Brain microvascular endothelial cell (primary cell): Measurements from ENCODE around the gene PATJ.

Source experiments
- DNase-seq: peaks from one replicate; pipeline ENCODE4 v3.0.0-alpha.2; 2020
- H3K27ac ChIP-seq: fragments of 250-450 bp; sonication (Bioruptor Pico); 2 replicates; pipeline ENCODE4 v1.5.1; 2020; ENCODE audit warnings: mild to moderate bottlenecking, moderate library complexity
- H3K27me3 ChIP-seq: fragments of 250-450 bp; sonication (Bioruptor Pico); replicated peaks from 2 replicates; pipeline ENCODE4 v1.5.1; 2020; ENCODE audit warnings: mild to moderate bottlenecking
- H3K36me3 ChIP-seq: fragments of 250-450 bp; sonication (Bioruptor Pico); replicated peaks from 2 replicates; pipeline ENCODE4 v1.5.1; 2020; ENCODE audit warnings: mild to moderate bottlenecking
- H3K4me3 ChIP-seq: 2 replicates; pipeline ENCODE4 v1.5.1; 2011; ENCODE audit warnings: low read depth, mild to moderate bottlenecking, control low read depth, low read length, moderate library complexity
- in situ Hi-C: cut with HindIII; loops from 2 replicates; pipeline ENCODE4 v1.10.0; 2017; ENCODE audit warnings: low sequenced_read_pairs, low pct_ligation_motif_present
- TF ChIP-seq, protein P1 (sequence below): IDR thresholded peaks from 2 replicates; pipeline ENCODE4 v1.5.1; 2011; ENCODE audit warnings: low read depth, mild to moderate bottlenecking, moderate library complexity, low read length, control low read depth, inconsistent platforms; ENCODE audit errors: missing control alignments

PATJ gene

DNA sequence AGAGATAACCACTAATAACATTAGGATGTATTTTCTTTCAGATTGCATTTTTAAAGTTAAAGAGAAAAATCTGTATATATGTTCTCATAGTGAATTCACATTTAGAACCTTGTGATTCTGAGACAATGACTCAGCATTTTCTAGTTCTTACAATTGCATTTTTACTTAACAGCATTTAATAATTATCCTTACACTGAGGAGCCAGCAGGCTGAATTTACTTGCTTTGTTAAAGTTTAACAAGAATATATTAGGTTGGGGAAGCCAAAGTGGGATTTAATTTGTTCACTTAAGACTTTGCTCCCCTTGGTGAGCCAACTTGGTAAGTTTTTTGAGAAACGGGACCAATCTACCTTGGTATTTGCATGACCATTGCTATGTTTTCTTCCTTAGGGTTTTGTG is 4.5 kb downstream of the PATJ start:
- TF ChIP-seq, protein P1, sequence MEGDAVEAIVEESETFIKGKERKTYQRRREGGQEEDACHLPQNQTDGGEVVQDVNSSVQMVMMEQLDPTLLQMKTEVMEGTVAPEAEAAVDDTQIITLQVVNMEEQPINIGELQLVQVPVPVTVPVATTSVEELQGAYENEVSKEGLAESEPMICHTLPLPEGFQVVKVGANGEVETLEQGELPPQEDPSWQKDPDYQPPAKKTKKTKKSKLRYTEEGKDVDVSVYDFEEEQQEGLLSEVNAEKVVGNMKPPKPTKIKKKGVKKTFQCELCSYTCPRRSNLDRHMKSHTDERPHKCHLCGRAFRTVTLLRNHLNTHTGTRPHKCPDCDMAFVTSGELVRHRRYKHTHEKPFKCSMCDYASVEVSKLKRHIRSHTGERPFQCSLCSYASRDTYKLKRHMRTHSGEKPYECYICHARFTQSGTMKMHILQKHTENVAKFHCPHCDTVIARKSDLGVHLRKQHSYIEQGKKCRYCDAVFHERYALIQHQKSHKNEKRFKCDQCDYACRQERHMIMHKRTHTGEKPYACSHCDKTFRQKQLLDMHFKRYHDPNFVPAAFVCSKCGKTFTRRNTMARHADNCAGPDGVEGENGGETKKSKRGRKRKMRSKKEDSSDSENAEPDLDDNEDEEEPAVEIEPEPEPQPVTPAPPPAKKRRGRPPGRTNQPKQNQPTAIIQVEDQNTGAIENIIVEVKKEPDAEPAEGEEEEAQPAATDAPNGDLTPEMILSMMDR, result no peak
- no peaks in the 10 kb centered on the region for H3K36me3 ChIP-seq
- no peak overlapping the region for H3K4me3 ChIP-seq
- no peaks in the 10 kb centered on the region for H3K27me3 ChIP-seq
- H3K27ac ChIP-seq, result no peak overlapping the region
- no peak for DNase-seq
- in situ Hi-C loops, result no loop called here

DNA sequence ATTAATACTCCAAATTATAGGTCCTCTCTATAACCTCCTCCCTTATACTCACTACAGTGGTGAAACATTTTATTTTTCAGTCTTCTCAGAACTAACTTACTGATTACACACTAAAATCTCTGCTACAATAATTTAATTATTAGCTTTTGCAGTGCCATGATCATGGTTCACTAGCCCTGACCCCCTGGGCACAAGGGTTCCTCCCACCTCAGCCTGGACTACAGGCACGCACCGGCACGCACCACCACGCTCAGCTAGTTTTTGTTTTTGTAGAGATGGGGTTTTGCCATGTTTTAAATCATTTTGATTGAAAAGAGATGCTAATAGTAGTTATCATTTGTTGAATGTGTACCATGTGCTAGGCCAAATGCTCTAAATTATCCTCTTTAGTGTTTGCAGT is 6.3 kb downstream of the PATJ start:
- H3K36me3 ChIP-seq, result no peaks in the 10 kb centered on the region
- no peak overlapping the region for H3K4me3 ChIP-seq
- no peaks in the 10 kb centered on the region for H3K27me3 ChIP-seq
- DNase-seq, result no peak
- in situ Hi-C loops, result no loop called here
- TF ChIP-seq, protein P1, result no peak
- no peak overlapping the region for H3K27ac ChIP-seq

DNA sequence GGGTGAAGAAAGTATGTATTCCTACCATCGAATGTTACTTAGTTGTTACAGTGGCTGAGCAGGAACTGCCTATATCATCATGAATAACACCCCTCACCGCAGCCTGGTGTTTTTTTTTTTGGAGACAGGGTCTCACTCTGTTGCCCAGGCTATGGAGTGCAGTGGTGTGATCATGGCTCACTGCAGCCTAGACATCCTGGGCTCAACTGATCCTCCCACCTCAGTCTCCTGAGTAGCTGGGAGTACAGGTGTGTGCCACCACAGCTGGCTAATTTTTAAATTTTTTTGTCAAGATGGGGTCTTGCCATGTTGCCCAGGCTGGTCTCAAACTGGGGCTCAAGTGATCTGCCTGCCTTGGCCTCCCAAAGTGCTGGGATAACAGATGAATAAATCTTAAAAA is 7.3 kb downstream of the PATJ start:
- DNase-seq, result no peak

DNA sequence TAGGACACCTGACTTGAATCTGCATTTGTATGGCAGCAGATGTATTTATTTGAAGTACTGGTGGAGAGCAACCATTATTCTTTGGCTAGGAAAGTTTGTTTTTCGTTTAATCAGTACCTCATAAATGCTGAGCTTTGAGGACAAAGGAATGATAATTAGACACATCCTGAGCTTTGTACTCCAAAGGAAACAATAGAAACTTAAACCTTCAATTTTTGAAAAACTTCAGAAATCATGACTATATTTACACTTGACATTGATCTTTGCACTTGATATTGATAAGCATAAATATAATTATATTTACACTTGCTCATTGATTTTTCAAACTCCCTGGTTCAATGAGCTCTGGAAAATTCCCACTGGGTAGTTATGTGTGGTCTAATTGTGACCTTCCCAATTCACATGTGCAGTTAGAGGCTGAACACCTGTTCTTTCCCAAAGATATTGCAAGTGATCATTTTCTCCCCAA is 10.7 kb downstream of the PATJ start:
- Histone ChIP-seq H3K36me3 (no peaks in the 10 kb centered on the region), H3K4me3 (no peak overlapping the region), H3K27me3 (no peaks in the 10 kb centered on the region), H3K27ac (no peak overlapping the region)
- no peak for DNase-seq
- TF ChIP-seq, protein P1, result no peak
- in situ Hi-C loops, result no loop called here

More for the DNA sequence above, 7.3 kb downstream of the PATJ start:
- Histone ChIP-seq H3K4me3 (no peak overlapping the region), H3K27me3 (no peaks in the 10 kb centered on the region), H3K36me3 (no peaks in the 10 kb centered on the region), H3K27ac (no peak overlapping the region)
- in situ Hi-C loops, result no loop called here
- TF ChIP-seq, protein P1, result no peak

DNA sequence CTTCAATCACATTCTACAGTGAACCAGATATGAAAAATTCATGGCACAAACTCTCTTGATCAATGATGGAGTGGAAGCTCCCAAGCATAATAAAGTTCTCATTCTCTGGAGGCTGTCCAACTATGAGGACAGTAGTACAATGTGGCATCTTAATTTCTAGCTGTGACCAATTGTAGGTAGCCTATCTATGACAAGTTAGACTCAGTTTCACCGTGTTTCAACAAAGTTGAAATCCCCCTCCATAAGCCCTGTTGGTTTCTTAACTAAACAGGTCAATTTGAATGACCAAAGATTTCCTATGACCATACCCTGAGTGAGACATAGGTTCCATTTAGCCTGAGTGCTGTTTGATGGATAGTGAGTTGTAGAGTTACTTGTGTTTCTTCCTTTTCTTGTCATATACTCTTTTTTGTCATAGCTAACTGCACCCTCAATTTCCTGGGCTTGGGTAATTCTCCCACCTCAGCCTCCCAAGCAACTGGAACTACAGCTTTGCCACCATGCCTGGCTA is 11.8 kb downstream of the PATJ start:
- no peaks in the 10 kb centered on the region for H3K36me3 ChIP-seq
- TF ChIP-seq, protein P1, result no peak
- no peak overlapping the region for H3K27ac ChIP-seq
- no peaks in the 10 kb centered on the region for H3K27me3 ChIP-seq
- in situ Hi-C loops, result no loop called here
- DNase-seq, result no peak
- H3K4me3 ChIP-seq, result no peak overlapping the region

DNA sequence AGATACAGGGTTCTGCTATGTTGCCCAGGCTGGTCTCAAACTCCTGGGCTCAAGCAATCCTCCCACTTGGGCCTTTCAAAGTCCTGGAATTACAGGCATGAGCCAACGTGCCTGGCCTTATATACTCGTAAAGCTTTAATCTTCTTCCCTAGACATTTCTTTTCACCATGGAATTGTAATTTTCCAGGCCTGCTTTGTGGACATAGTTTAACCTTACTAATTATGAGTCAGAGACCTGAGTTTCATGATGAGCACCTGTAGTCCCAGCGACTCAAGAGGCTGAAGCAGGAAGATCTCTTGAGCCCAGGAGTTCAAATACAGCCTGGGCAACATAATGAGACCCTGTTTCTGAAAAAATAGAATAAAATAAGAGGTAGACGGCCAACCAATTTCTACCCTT is 12.3 kb downstream of the PATJ start:
- Histone ChIP-seq H3K36me3 (no peaks in the 10 kb centered on the region), H3K4me3 (no peak overlapping the region), H3K27me3 (no peaks in the 10 kb centered on the region), H3K27ac (no peak overlapping the region)
- in situ Hi-C loops, result no loop called here
- TF ChIP-seq, protein P1, result no peak
- no peak for DNase-seq
